ENCODE data around the gene GLCCI1.

GLCCI1 gene

DNA sequence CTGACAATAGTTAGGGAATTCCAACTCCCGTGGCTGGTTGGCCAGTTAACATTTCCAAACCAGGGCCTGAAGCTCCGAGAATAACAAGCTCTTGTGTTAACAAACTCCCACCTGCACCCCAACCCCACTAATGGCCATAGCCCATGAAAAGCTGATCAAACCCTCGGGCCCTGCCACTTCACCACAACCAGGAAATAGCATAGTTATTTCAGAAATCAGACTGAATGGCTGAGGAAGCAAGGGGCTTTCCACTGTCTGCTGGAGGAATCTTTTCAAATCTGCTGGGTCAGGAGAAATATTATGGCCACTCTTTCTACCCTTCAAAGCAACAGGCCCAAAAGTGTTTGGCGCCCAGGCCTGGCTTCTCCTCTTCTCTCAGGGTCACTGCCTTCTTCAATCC, 145.6 kb downstream of the GLCCI1 start:
- H3K36me3 ChIP-seq (ENCODE audit: control insufficient read depth in 4 of 4, insufficient read depth in 4 of 4, low read length in 3 of 4), result peaks cover 0 to 15% (median 7%) of the 10 kb centered on the region in 4 experiments
- H3K4me1 ChIP-seq (ENCODE audit: control extremely low read depth in 1 of 4, control insufficient read depth in 4 of 4, insufficient read depth in 4 of 4, low read length in 3 of 4), result no peaks in the 10 kb centered on the region
- H3K9me3 ChIP-seq (ENCODE audit: control extremely low read depth in 1 of 5, control insufficient read depth in 4 of 5, insufficient read depth in 2 of 5, low read depth in 1 of 5, low read length in 4 of 5), result peaks cover 0 to 9% (median 3%) of the 10 kb centered on the region in 5 experiments
- H3K4me3 ChIP-seq (ENCODE audit: control insufficient read depth in 1 of 7, extremely low read depth in 1 of 7, insufficient read depth in 4 of 7, low read depth in 2 of 7, low read length in 6 of 7), result no peak overlapping the region
- ChIA-PET POLR2A (no interaction called here), CTCF (no interaction called here)
- WGBS (ENCODE audit: insufficient coverage), result 100% methylated on average over 3 of the region's 4 CpGs
- no peak for DNase-seq
- no peaks in the 10 kb centered on the region for H3K27me3 ChIP-seq (replicated peaks in 2 of 5; ENCODE audit: control insufficient read depth in 4 of 5, insufficient read depth in 5 of 5, low read length in 4 of 5)
- H3K27ac ChIP-seq (ENCODE audit: insufficient read depth in 1 of 2, low read depth in 1 of 2, low read length in 2 of 2, poor library complexity in 1 of 2, severe bottlenecking in 2 of 2), result no peak overlapping the region

DNA sequence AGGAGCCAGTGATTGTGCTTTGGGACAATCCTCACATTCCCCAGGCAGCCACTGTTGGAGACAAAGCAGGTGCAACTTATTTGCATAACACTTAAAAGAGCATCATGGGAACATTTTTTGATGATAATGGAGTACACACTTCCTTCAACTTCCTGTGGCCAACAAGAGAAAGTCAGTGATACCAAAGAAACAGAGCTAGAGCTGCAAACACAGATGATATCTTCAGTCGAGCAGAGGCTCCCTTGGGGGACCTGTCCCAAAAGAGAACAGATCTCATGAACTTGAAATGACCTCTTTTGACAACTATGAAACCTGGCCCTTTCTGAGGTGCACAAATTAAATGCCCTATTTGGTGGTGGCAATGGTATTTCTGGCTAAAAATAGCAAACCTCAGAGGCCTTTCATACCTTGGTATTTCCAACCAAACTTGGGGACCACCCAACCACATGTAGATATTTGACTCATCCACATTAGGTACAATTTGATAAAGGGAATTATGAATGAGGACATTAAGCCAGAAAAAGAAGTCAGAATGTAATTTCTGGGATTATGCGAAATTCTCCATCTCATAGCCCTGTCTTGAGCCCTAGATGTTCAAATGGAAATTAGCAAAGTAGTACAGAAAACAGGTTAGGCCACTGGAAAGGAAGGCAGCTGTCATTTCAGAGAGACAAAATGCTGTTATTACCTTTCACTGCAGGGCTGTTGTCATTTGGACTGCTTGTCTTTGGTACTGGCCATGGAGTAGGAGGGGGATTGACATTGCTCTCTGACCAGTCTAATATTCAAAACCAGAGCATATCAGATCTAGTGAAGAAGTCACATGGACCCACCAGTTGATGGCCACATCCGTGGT, 147.2 kb downstream of the GLCCI1 start:
- DNase-seq, result no peak
- Histone ChIP-seq H3K36me3 (ENCODE audit: control insufficient read depth in 4 of 4, insufficient read depth in 4 of 4, low read length in 3 of 4) (peaks cover 0 to 15% (median 7%) of the 10 kb centered on the region in 4 experiments), H3K4me3 (ENCODE audit: control insufficient read depth in 1 of 7, extremely low read depth in 1 of 7, insufficient read depth in 4 of 7, low read depth in 2 of 7, low read length in 6 of 7) (no peak overlapping the region), H3K4me1 (ENCODE audit: control extremely low read depth in 1 of 4, control insufficient read depth in 4 of 4, insufficient read depth in 4 of 4, low read length in 3 of 4) (no peaks in the 10 kb centered on the region), H3K27ac (ENCODE audit: insufficient read depth in 1 of 2, low read depth in 1 of 2, low read length in 2 of 2, poor library complexity in 1 of 2, severe bottlenecking in 2 of 2) (no peak overlapping the region), H3K27me3 (replicated peaks in 2 of 5; ENCODE audit: control insufficient read depth in 4 of 5, insufficient read depth in 5 of 5, low read length in 4 of 5) (no peaks in the 10 kb centered on the region), H3K9me3 (ENCODE audit: control extremely low read depth in 1 of 5, control insufficient read depth in 4 of 5, insufficient read depth in 2 of 5, low read depth in 1 of 5, low read length in 4 of 5) (peaks cover 0 to 9% (median 3%) of the 10 kb centered on the region in 5 experiments)
- ChIA-PET POLR2A (no interaction called here), CTCF (no interaction called here)
- WGBS (ENCODE audit: insufficient coverage), result 65% methylated on average over 2 of the region's 3 CpGs

DNA sequence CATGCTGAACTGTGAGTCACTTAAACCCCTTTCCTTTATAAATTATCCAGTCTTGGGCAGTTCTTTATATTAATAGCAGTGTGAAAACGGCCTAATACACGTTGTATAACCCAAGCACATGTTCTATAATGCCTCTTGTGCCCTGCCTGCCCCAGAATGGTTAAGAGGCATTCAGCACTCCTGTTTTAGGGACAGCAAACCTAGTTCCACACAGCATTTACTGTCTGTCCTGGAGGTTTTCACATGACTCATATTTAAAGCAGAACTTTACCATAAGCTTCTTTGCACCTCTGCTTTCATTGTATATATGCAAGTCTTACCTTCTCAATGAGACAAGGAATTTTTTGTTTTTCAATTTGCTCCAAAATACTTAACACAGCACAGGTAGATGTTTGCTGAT, 148.6 kb downstream of the GLCCI1 start:
- H3K36me3 ChIP-seq (ENCODE audit: control insufficient read depth in 4 of 4, insufficient read depth in 4 of 4, low read length in 3 of 4), result peaks cover 0 to 17% (median 10%) of the 10 kb centered on the region in 4 experiments
- 92% methylated on average over 2 of the region's 2 CpGs for WGBS (ENCODE audit: insufficient coverage)
- DNase-seq, result no peak
- peaks cover 0 to 9% (median 3%) of the 10 kb centered on the region in 5 experiments for H3K9me3 ChIP-seq (ENCODE audit: control extremely low read depth in 1 of 5, control insufficient read depth in 4 of 5, insufficient read depth in 2 of 5, low read depth in 1 of 5, low read length in 4 of 5)
- H3K27me3 ChIP-seq (replicated peaks in 2 of 5; ENCODE audit: control insufficient read depth in 4 of 5, insufficient read depth in 5 of 5, low read length in 4 of 5), result no peaks in the 10 kb centered on the region
- H3K4me3 ChIP-seq (ENCODE audit: control insufficient read depth in 1 of 7, extremely low read depth in 1 of 7, insufficient read depth in 4 of 7, low read depth in 2 of 7, low read length in 6 of 7), result no peak overlapping the region
- no peak overlapping the region for H3K27ac ChIP-seq (ENCODE audit: insufficient read depth in 1 of 2, low read depth in 1 of 2, low read length in 2 of 2, poor library complexity in 1 of 2, severe bottlenecking in 2 of 2)
- POLR2A ChIA-PET, result no interaction called here
- CTCF ChIA-PET, result no interaction called here
- H3K4me1 ChIP-seq (ENCODE audit: control extremely low read depth in 1 of 4, control insufficient read depth in 4 of 4, insufficient read depth in 4 of 4, low read length in 3 of 4), result no peaks in the 10 kb centered on the region

DNA sequence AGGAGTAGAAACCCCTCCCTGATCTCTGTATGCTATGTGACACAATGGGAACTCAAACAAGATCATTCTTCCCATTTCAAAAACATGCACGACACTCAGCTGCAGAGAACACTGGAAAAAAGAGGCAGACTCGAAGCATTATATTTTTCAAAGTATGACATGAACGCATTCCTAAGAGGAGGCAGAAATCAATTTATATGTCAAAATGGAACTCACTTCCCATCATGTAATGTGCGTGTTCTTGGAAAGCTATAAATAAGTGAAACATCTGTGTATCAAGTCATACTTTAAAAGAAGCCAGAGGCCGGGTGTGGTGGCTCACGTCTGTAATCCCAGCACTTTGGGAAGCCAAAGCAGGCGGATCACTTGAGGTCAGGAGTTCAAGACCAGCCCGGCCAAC, 150.7 kb downstream of the GLCCI1 start:
- 96% methylated on average over 6 of the region's 8 CpGs for whole genome bisulfite sequencing (ENCODE audit: insufficient coverage)

DNA sequence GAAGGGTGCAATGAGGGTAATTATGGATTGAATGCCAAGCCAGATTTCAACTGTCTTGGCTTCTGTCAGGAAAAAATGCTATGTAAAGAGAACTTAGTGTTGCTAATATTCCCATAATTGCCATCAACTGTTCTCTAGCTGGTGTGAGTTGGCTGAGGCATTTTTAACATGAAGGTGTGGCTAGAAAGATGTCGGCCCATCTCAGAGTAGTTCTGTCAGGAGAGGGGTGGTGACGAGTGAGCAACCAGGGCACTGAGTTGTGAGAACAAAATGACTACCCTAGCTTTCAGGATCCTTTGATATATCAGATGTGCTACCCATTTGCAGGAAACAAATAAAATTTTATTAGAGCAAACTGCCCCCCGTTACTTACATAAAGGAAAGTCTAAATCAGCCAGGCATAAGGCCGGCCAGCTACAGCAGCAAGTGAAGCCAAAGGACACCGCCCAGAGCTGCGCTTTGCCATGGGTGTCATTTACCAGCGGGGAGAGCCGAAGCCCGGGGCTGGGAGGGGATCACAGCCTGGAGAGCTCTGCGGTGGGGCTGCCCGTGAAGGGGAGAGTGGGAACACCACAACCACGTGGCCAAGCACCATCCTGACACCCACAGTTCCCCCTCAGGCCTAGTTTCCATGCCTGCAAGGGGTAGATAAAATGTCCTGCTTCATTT, 151.9 kb downstream of the GLCCI1 start:
- Histone ChIP-seq H3K9me3 (ENCODE audit: control extremely low read depth in 1 of 5, control insufficient read depth in 4 of 5, insufficient read depth in 2 of 5, low read depth in 1 of 5, low read length in 4 of 5) (no peaks in the 10 kb centered on the region), H3K4me3 (ENCODE audit: control insufficient read depth in 1 of 7, extremely low read depth in 1 of 7, insufficient read depth in 4 of 7, low read depth in 2 of 7, low read length in 6 of 7) (no peak overlapping the region), H3K36me3 (ENCODE audit: control insufficient read depth in 4 of 4, insufficient read depth in 4 of 4, low read length in 3 of 4) (peaks cover 0 to 13% (median 8%) of the 10 kb centered on the region in 4 experiments), H3K27me3 (replicated peaks in 2 of 5; ENCODE audit: control insufficient read depth in 4 of 5, insufficient read depth in 5 of 5, low read length in 4 of 5) (no peaks in the 10 kb centered on the region), H3K4me1 (ENCODE audit: control extremely low read depth in 1 of 4, control insufficient read depth in 4 of 4, insufficient read depth in 4 of 4, low read length in 3 of 4) (peaks cover 0 to 6% (median 4%) of the 10 kb centered on the region in 4 experiments), H3K27ac (ENCODE audit: insufficient read depth in 1 of 2, low read depth in 1 of 2, low read length in 2 of 2, poor library complexity in 1 of 2, severe bottlenecking in 2 of 2) (no peak overlapping the region)
- ChIA-PET POLR2A (no interaction called here), CTCF (interaction anchor here (0.8 kb wide), 1 partner anchor 14 kb away, joined by 3 read pairs; no protein-coding TSS in a partner anchor)
- WGBS (ENCODE audit: insufficient coverage), result 98% methylated on average over 8 of the region's 12 CpGs
- no peak for DNase-seq

More for the DNA sequence above, 150.7 kb downstream of the GLCCI1 start:
- POLR2A ChIA-PET, result no interaction called here
- Histone ChIP-seq H3K27ac (ENCODE audit: insufficient read depth in 1 of 2, low read depth in 1 of 2, low read length in 2 of 2, poor library complexity in 1 of 2, severe bottlenecking in 2 of 2) (no peak overlapping the region), H3K4me1 (ENCODE audit: control extremely low read depth in 1 of 4, control insufficient read depth in 4 of 4, insufficient read depth in 4 of 4, low read length in 3 of 4) (no peaks in the 10 kb centered on the region), H3K4me3 (ENCODE audit: control insufficient read depth in 1 of 7, extremely low read depth in 1 of 7, insufficient read depth in 4 of 7, low read depth in 2 of 7, low read length in 6 of 7) (no peak overlapping the region), H3K27me3 (replicated peaks in 2 of 5; ENCODE audit: control insufficient read depth in 4 of 5, insufficient read depth in 5 of 5, low read length in 4 of 5) (no peaks in the 10 kb centered on the region), H3K36me3 (ENCODE audit: control insufficient read depth in 4 of 4, insufficient read depth in 4 of 4, low read length in 3 of 4) (peaks cover 0 to 16% (median 8%) of the 10 kb centered on the region in 4 experiments), H3K9me3 (ENCODE audit: control extremely low read depth in 1 of 5, control insufficient read depth in 4 of 5, insufficient read depth in 2 of 5, low read depth in 1 of 5, low read length in 4 of 5) (no peaks in the 10 kb centered on the region)
- no peak for DNase-seq
- CTCF ChIA-PET, result no interaction called here

DNA sequence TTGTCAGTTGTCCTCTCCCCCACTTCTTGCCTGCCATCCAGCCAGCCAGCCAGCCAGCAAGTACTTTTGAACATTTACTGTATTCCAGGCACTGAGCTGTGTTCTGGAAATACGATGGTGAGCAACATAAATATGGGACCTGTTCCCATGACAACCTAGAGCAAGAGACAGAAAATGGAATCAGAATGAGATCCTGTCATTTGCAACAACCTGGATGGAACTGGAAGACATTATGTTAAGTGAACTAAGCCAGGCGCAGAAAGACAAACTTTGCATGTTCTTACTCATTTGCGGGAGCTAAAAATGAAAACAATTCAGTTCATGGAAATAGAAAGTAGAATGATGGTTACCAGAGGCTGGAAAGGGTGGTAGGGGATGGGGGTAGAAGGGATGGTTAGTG, 152.6 kb downstream of the GLCCI1 start:
- WGBS (ENCODE audit: insufficient coverage), result 96% methylated on average over 3 of the region's 3 CpGs
- ChIA-PET CTCF (interaction anchor here (1.1 kb wide), 1 partner anchor 12 kb away, joined by 3 read pairs; no protein-coding TSS in a partner anchor), POLR2A (no interaction called here)
- H3K27ac ChIP-seq (ENCODE audit: insufficient read depth in 1 of 2, low read depth in 1 of 2, low read length in 2 of 2, poor library complexity in 1 of 2, severe bottlenecking in 2 of 2), result no peak overlapping the region
- H3K4me1 ChIP-seq (ENCODE audit: control extremely low read depth in 1 of 4, control insufficient read depth in 4 of 4, insufficient read depth in 4 of 4, low read length in 3 of 4), result peaks cover 1 to 14% (median 11%) of the 10 kb centered on the region in 4 experiments
- no peak for DNase-seq
- H3K27me3 ChIP-seq (replicated peaks in 2 of 5; ENCODE audit: control insufficient read depth in 4 of 5, insufficient read depth in 5 of 5, low read length in 4 of 5), result no peaks in the 10 kb centered on the region
- H3K4me3 ChIP-seq (ENCODE audit: control insufficient read depth in 1 of 7, extremely low read depth in 1 of 7, insufficient read depth in 4 of 7, low read depth in 2 of 7, low read length in 6 of 7), result no peak overlapping the region
- H3K36me3 ChIP-seq (ENCODE audit: control insufficient read depth in 4 of 4, insufficient read depth in 4 of 4, low read length in 3 of 4), result peaks cover 0 to 13% (median 8%) of the 10 kb centered on the region in 4 experiments
- H3K9me3 ChIP-seq (ENCODE audit: control extremely low read depth in 1 of 5, control insufficient read depth in 4 of 5, insufficient read depth in 2 of 5, low read depth in 1 of 5, low read length in 4 of 5), result no peaks in the 10 kb centered on the region
